HepG2 (cell line): ENCODE results near the gene LRRC25. TPM values are rescaled to one million over a fixed set of nuclear protein-coding genes. Genes with fewer than 3 reads are reported as not detected.

Experiments
- ATAC-seq: fragments of 200-7000 bp; cut with Tn5 transposase; 3 replicates; pipeline ENCODE4 v1.9.1; 2020; ENCODE audit warnings: mild to moderate bottlenecking, moderate library complexity
- BruUV-seq: library from RNA; stranded (reverse); fragments of 400-500 nt; replicated peaks from 2 replicates; lab custom pipeline; 2021; lab: Mats Ljungman, UMichigan
- CTCF ChIA-PET: fragments of 300-600 bp; formaldehyde crosslinking; extraction: SDS; loops from one replicate; lab custom pipeline; 2021; ENCODE audit warnings: low total read pairs, inconsistent platforms, low intra/inter-chr PET ratio; lab: Yijun Ruan, JAX
- POLR2A ChIA-PET: fragments of 350-600 bp; sonication (Branson Sonifier 250); formaldehyde crosslinking; loops from one replicate; lab custom pipeline; 2020; ENCODE audit warnings: antibody characterized with exemption, inconsistent platforms; lab: Yijun Ruan, JAX
- DNase-seq: peaks from one replicate; pipeline ENCODE4 v3.0.0-alpha.2; 2015; ENCODE audit warnings: low spot score
- FAIRE-seq: peaks from 3 replicates; lab custom pipeline; 2011; peaks lifted over from hg19 to GRCh38; lab: Jason Lieb, UNC
- H2AFZ ChIP-seq: one replicate; pipeline ENCODE4 v1.6.1; 2011; ENCODE audit warnings: low read length, inconsistent platforms
- H3K27ac ChIP-seq: fragments of 300-600 bp; 3 replicates; pipeline ENCODE4 v1.8.0; 2011; ENCODE audit warnings: mixed run types, mild to moderate bottlenecking, mixed read lengths, low read length, inconsistent platforms; ENCODE audit not compliant: insufficient read depth; ENCODE audit errors: extremely low read length
- H3K27me3 ChIP-seq, 2 experiments: fragments of 200-600 bp in 1 of 2; 2 replicates in 1 of 2; 3 replicates in 1 of 2; pipeline versions ENCODE4 v1.6.0 to v1.8.0; 2011; ENCODE audit warnings: low read length in 2 of 2, mild to moderate bottlenecking in 2 of 2, moderate library complexity in 2 of 2, inconsistent platforms in 1 of 2; ENCODE audit not compliant: insufficient read depth in 2 of 2, control insufficient read depth in 1 of 2
- H3K36me3 ChIP-seq, 2 experiments: fragments of 200-600 bp in 1 of 2; replicated peaks in 1 of 2; 2 replicates in 1 of 2; 3 replicates in 1 of 2; pipeline versions ENCODE4 v1.5.1 to v1.8.0; 2011; ENCODE audit warnings: low read length in 2 of 2, inconsistent platforms in 1 of 2; ENCODE audit not compliant: insufficient read depth in 2 of 2, control insufficient read depth in 1 of 2
- H3K4me1 ChIP-seq: 2 replicates; pipeline ENCODE4 v1.5.1; 2012; ENCODE audit warnings: low read length, inconsistent platforms; ENCODE audit not compliant: insufficient read depth
- H3K4me2 ChIP-seq: 2 replicates; pipeline ENCODE4 v1.6.0; 2011; ENCODE audit warnings: low read depth, low read length, inconsistent platforms
- H3K4me3 ChIP-seq, 3 experiments: fragments of 200-600 bp in 1 of 3; sonication (generic), shearing (Covaris generic) in 1 of 3; replicated peaks in 1 of 3; 2 replicates each; pipeline ENCODE4 v1.5.1; 2011 to 2016; ENCODE audit warnings: low read length in 3 of 3, inconsistent platforms in 2 of 3, low read depth in 2 of 3, mild to moderate bottlenecking in 2 of 3, control low read depth in 1 of 3, mixed read lengths in 1 of 3; ENCODE audit not compliant: insufficient read depth in 1 of 3
- H3K79me2 ChIP-seq: one replicate; pipeline ENCODE4 v1.6.1; 2011; ENCODE audit warnings: low read length, inconsistent platforms; ENCODE audit not compliant: insufficient read depth
- H3K9ac ChIP-seq: 2 replicates; pipeline ENCODE4 v1.6.0; 2011; ENCODE audit warnings: mild to moderate bottlenecking, low read depth, low read length, inconsistent platforms; ENCODE audit not compliant: insufficient read depth
- H3K9me3 ChIP-seq: 2 replicates; pipeline ENCODE4 v1.5.1; 2012; ENCODE audit warnings: mild to moderate bottlenecking, low read length
- H4K20me1 ChIP-seq: 2 replicates; pipeline ENCODE4 v1.6.0; 2011; ENCODE audit warnings: inconsistent platforms, mild to moderate bottlenecking, low read length, moderate library complexity; ENCODE audit not compliant: insufficient read depth
- ARID2 ChIP-seq: sonication (generic); formaldehyde crosslinking; IDR thresholded peaks from 2 replicates; pipeline ENCODE4 v1.8.1; 2022; ENCODE audit warnings: mild to moderate bottlenecking, missing genetic modification reagents, borderline replicate concordance
- BORCS8-MEF2B ChIP-seq: sonication (generic); formaldehyde crosslinking; IDR thresholded peaks from 2 replicates; pipeline ENCODE4 v1.8.0; 2022; ENCODE audit warnings: mild to moderate bottlenecking, missing genetic modification reagents
- EP300 ChIP-seq, 3 experiments: sonication (generic) in 1 of 3; formaldehyde crosslinking in 1 of 3; IDR thresholded peaks; 2 replicates each; pipeline versions ENCODE4 v1.5.1 to v1.6.1; 2011 to 2020; ENCODE audit warnings: low read depth in 2 of 3, low read length in 2 of 3, borderline replicate concordance in 1 of 3, improper control_type of control experiment in 1 of 3, mild to moderate bottlenecking in 1 of 3, missing genetic modification reagents in 1 of 3, moderate library complexity in 1 of 3
- FOXO1 ChIP-seq: sonication (generic); formaldehyde crosslinking; IDR thresholded peaks from 2 replicates; pipeline ENCODE4 v1.4.0; 2020; ENCODE audit warnings: missing genetic modification reagents
- IRX3 ChIP-seq: sonication (generic); formaldehyde crosslinking; IDR thresholded peaks from 2 replicates; pipeline ENCODE4 v1.8.1; 2023; ENCODE audit warnings: mild to moderate bottlenecking, low read depth, missing genetic modification reagents, borderline replicate concordance
- MIXL1 ChIP-seq: IDR thresholded peaks from 2 replicates; pipeline ENCODE4 v1.6.1; 2016
- NONO ChIP-seq, 2 experiments: fragments of 450-650 bp in 1 of 2; sonication (generic) in 1 of 2; formaldehyde crosslinking in 1 of 2; IDR thresholded peaks in 1 of 2; conservative IDR thresholded peaks in 1 of 2; 2 replicates each; pipeline versions ENCODE4 v1.6.1 to v1.8.0; 2017 to 2022; ENCODE audit warnings: mild to moderate bottlenecking in 1 of 2, missing genetic modification reagents in 1 of 2, moderate library complexity in 1 of 2
- PLSCR1 ChIP-seq: sonication (generic); formaldehyde crosslinking; IDR thresholded peaks from 2 replicates; pipeline ENCODE4 v1.5.0; 2020; ENCODE audit warnings: missing genetic modification reagents, mild to moderate bottlenecking, borderline replicate concordance
- POLR2A ChIP-seq, 2 experiments: IDR thresholded peaks; 2 replicates each; pipeline ENCODE4 v1.6.1; 2011; ENCODE audit warnings: low read depth in 2 of 2, low read length in 2 of 2, mild to moderate bottlenecking in 1 of 2, moderate library complexity in 1 of 2; ENCODE audit not compliant: insufficient read depth in 1 of 2
- RBFOX2 ChIP-seq: fragments of 200-400 bp; formaldehyde crosslinking; IDR thresholded peaks from 2 replicates; pipeline ENCODE4 v1.6.1; 2017; ENCODE audit warnings: low read depth, mild to moderate bottlenecking, low read length
- SOX13 ChIP-seq, 3 experiments: fragments of 450-650 bp in 1 of 3; sonication (generic) in 1 of 3; formaldehyde crosslinking in 1 of 3; IDR thresholded peaks in 2 of 3; conservative IDR thresholded peaks in 1 of 3; 2 replicates each; pipeline versions ENCODE4 v1.5.0 to v1.6.1; 2016 to 2020; ENCODE audit warnings: antibody characterized with exemption in 1 of 3, mild to moderate bottlenecking in 1 of 3, missing compliant biosample characterization in 1 of 3, missing genetic modification reagents in 1 of 3, moderate library complexity in 1 of 3
- ZMAT3 ChIP-seq: sonication (generic); formaldehyde crosslinking; conservative IDR thresholded peaks from 2 replicates; pipeline ENCODE4 v1.7.0; 2021; ENCODE audit warnings: missing genetic modification reagents
- ZNF572 ChIP-seq: sonication (generic); formaldehyde crosslinking; IDR thresholded peaks from 2 replicates; pipeline ENCODE4 v1.5.1; 2020; ENCODE audit warnings: mild to moderate bottlenecking, missing genetic modification reagents
- WGBS: methylation state at CpG from one replicate; pipeline ENCODE4 v1.1.6; 2017; ENCODE audit warnings: low lambda C conversion rate; 5-methylcytosine and 5-hydroxymethylcytosine counted together
- in situ Hi-C: cut with HindIII; loops from 2 replicates; pipeline ENCODE4 v1.10.0; 2017; ENCODE audit warnings: low pct_unique_long_range_greater_than_20kb; ENCODE audit not compliant: extremely low pct_ligation_motif_present
- intact Hi-C: fragments of 100-400 bp; cut with micrococcal nuclease; formaldehyde crosslinking; loops from one replicate; pipeline ENCODE4 v1.10.0; 2022; ENCODE audit not compliant: unreplicated experiment
- polyA plus RNA-seq, 8 experiments: library from polyadenylated mRNA; depleted of rRNA in 3 of 8; stranded (reverse) in 7 of 8; unstranded in 1 of 8; fragments of >200 nt; fragmentation: Illumina TruSeq in 4 of 8; extraction: Trizol in 4 of 8; gene quantifications; 2 replicates each; pipeline versions ENCODE4 v1.2.1 to v1.2.3, GENCODE V29; 2011 to 2016; ENCODE audit warnings: low read depth in 4 of 8, missing spikeins in 1 of 8, mixed read lengths in 1 of 8; ENCODE audit not compliant: insufficient read depth in 1 of 8
- total RNA-seq, 5 experiments: library from RNA; depleted of rRNA; stranded (reverse); fragments of >200 nt; fragmentation: Illumina TruSeq; extraction: Trizol; gene quantifications; 2 replicates each; pipeline ENCODE4 v1.2.3, GENCODE V29; 2016; ENCODE audit warnings: low read depth in 1 of 5

Gene LRRC25
- total and polyA plus RNA-seq, 2 of the 13 experiments (the other 11 are each of a cell fraction or from before 2014, with no cell fraction given), result 0.13 to 0.53 TPM

- 0 out of 2 replicates have a peak, but pooled peaks have one; percentile 40 for TF ChIP-seq SOX13 (IDR thresholded peaks at IDR 0.05)
- peak in 1 of 2 experiments; percentile 76; a peak in 2 of 4 replicates for TF ChIP-seq SOX13 (CRISPR knock-in tag; conservative IDR thresholded peaks at IDR 0.05 in 1 of 2, IDR thresholded peaks at IDR 0.05 in 1 of 2)
Observed at GRCh38 chr19:18373892-18374629, 23.4 kb downstream of the LRRC25 start (continued).

DNA sequence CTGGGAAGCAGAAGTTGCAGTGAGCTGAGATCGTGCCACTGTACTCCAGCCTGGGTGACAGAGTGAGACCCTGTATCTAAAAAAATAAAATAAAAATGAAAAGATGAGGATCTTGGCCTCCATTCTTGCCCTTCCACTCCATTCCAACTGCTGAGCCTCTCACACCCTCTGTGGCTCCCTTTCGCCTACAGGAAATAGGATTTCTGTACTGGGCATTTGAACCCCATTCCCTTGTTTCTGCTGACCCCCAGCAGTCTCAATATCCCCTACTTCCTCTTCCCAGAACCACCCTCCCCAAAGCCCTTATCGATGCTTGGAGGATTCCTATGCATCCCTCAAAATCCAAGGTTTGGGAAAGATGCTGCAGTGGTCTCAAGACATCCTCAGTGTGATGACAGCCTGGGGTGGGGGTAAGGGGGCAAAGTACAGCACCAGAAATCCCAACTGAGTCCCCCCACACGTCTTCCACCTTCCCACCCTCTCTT, 24.0 kb downstream of the LRRC25 start:
- FAIRE-seq (no peak), DNase-seq (no peak), ATAC-seq (no peak)
- H3K4me2 ChIP-seq, result peak overlapping the region; percentile 61
- no peak overlapping the region for H2AFZ ChIP-seq
- peaks cover 91% of the 10 kb centered on the region for H3K4me1 ChIP-seq
- BruUV-seq, result TSS peak; percentile 80
- TF ChIP-seq ARID2 (CRISPR knock-in tag) (peak; percentile 42; the same call in 1 of the 2 replicates), BORCS8-MEF2B (CRISPR knock-in tag) (peak; percentile 28), FOXO1 (CRISPR knock-in tag) (no peak), RBFOX2 (0 out of 2 replicates have a peak, but pooled peaks have one; percentile 13), IRX3 (no peak), NONO (IDR thresholded peaks at IDR 0.05) (no peak), NONO (CRISPR knock-in tag; conservative IDR thresholded peaks at IDR 0.05) (0 out of 2 replicates have a peak, but pooled peaks have one; percentile 12), POLR2A (IDR thresholded peaks at IDR 0.05; ENCODE audit: insufficient read depth in 1 of 2, low read depth in 2 of 2, low read length in 2 of 2) (peak in 1 of 2 experiments; percentile 1; a peak in 1 of 4 replicates), ZMAT3 (CRISPR knock-in tag) (0 out of 2 replicates have a peak, but pooled peaks have one; percentile 6), MIXL1 (CRISPR knock-in tag) (peak; percentile 8; the same call in 1 of the 2 replicates), PLSCR1 (CRISPR knock-in tag) (no peak), ZNF572 (CRISPR knock-in tag) (no peak), EP300 (IDR thresholded peaks at IDR 0.05; ENCODE audit: low read depth in 2 of 2, low read length in 2 of 2) (no peak), EP300 (CRISPR knock-in tag; IDR thresholded peaks at IDR 0.05; ENCODE audit: borderline replicate concordance) (0 out of 2 replicates have a peak, but pooled peaks have one; percentile 10)
- peak overlapping the region; percentile 94 for H3K27ac ChIP-seq
- WGBS, result 68% methylated on average over 4 of the region's 4 CpGs
- ChIA-PET CTCF (interaction anchor here (1.1 kb wide), 1 partner anchor 13 kb away, joined by 4 read pairs; the partner anchor contains the start of gene GDF15), POLR2A (interaction anchor here (1.5 to 17.4 kb wide), 3 partner anchors 10 to 92 kb away, joined by 3 to 514 read pairs (median 56); partner anchors contain the start of genes GDF15 and JUND)
- H3K9me3 ChIP-seq, result no peaks in the 10 kb centered on the region
- intact Hi-C loops (no loop called here), in situ Hi-C loops (no loop called here)
- H3K4me3 ChIP-seq, result no peak overlapping the region
- no peaks in the 10 kb centered on the region for H4K20me1 ChIP-seq
- peaks cover 2% of the 10 kb centered on the region for H3K79me2 ChIP-seq
- no peaks in the 10 kb centered on the region for H3K27me3 ChIP-seq
- 0 out of 5 replicates have a peak, but pooled peaks cover 0 to 2% of the 10 kb centered on the region in 2 experiments for H3K36me3 ChIP-seq
- H3K9ac ChIP-seq, result peak overlapping the region; percentile 76
